ENCODE results near the gene FAM53B. TPM values are rescaled to one million over a fixed set of nuclear protein-coding genes. Genes with fewer than 3 reads are reported as not detected.

FAM53B gene
- total RNA-seq, 1 donor from 2014 or later = 38.1 TPM

DNA sequence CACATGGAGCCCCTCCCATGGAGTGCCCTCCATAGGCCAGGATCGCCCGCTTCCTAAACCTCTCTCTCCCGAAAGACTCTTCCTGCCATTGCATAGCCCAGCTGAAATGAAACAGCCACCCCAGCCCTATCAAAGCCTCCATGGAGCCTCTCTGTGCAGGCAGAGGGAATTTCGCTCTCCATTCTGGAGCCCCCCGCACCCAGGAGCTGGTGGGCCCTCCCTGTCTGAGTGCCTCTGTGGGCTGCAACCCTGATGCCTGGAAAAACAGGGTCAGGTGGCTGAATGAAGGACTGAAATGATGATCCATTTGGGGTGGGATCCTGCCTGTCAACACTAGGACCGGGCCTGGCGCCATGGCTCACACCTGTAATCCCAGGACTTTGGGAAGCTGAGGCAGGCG, 106.4 kb downstream of the FAM53B start:
- DNase-seq = no peak
- intact Hi-C loops (cut with DNase I) = no loop called here
- no peak for ATAC-seq (ENCODE audit: poor library complexity)

DNA sequence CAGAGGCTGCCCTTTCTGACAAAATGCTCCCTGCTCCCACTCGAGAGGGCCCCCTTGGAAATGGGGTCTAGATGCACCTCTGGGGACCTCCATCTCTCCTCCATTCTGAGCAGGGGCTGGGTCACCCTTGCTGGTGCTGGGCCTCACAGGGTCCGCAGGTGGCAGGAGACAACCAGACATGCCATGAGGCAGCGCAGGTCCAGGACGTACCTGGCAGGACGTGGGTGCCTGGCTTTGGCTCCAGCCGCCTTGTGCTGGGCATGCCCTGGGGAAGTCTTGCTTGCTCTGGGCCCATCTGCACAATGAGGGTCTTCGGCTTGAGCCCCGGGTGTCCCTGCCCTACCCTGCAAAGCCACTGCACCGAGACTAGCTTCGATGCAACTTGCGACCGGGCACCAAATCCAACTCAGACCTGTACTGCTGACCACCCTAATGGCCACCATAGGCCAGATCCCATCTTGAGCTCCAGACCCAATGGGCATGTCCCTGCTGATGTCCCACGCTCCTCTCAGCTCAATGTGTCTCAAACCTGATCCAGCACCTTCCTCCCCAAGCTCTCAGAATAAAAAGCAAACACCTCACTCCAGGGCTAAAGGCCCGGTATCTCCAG, 107.0 kb downstream of the FAM53B start:
- ATAC-seq (ENCODE audit: poor library complexity) (no peak), DNase-seq (no peak)
- intact Hi-C loops (cut with DNase I) = no loop called here

DNA sequence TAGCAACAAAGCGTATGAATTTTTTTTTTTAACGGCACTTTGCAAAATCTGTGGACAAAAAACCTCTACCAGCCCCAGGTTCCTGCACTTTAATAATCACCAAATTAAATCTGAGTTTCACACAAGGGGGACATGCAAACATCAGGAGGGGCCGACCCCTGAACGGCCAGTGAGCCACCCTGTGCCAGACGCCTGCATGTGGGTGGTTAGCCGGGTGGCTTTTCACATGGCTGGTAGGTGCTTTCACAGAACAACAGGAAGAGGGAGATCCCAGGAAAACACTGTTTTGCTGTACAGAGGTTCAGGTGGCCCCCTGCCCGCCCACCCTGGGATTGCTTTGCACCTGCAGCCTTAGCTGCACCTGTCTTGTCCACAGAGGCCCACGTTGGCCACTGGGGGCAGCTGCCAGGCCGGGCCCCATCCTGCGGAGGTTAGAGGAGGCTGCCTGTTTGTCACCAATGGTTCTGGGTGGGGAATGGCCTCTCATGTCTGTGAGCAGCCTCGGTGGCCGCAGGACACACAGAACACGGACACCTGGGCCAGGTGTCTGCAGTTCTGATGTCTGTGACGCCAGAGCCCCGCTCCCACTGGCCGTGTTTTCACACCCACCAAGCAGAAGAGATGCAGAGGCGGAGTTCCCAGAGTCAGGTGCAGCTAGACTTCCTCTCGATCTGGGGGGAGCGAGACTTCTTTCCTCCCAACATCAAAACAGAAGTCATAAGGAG, 107.7 kb downstream of the FAM53B start:
- DNase-seq (no peak), ATAC-seq (ENCODE audit: poor library complexity) (no peak)
- intact Hi-C loops (cut with DNase I) = no loop called here

DNA sequence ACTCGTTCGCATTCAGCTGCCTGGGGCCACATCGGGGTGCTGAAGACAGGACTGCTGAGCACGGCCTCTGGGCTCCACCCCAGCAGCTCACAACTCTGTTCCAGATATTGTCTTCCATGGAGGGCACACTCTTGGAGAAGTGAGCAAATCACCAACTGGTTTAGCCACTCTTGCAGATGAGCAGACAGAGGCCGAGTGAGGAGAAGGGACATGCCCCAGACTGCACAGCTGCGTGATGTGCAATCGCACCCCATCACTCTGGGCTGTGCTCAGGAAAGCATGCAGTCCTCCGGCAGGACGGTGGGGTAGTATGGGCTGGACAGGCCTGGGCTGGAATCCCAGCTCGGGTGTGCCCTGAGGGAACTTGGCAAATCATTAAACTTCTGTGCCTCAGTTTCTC, 111.6 kb downstream of the FAM53B start:
- no peak for ATAC-seq (ENCODE audit: poor library complexity)
- intact Hi-C loops (cut with DNase I) = loop anchor here (5.0 kb wide), 1 partner anchor 105 kb away; no protein-coding TSS in a partner anchor
- DNase-seq = no peak

DNA sequence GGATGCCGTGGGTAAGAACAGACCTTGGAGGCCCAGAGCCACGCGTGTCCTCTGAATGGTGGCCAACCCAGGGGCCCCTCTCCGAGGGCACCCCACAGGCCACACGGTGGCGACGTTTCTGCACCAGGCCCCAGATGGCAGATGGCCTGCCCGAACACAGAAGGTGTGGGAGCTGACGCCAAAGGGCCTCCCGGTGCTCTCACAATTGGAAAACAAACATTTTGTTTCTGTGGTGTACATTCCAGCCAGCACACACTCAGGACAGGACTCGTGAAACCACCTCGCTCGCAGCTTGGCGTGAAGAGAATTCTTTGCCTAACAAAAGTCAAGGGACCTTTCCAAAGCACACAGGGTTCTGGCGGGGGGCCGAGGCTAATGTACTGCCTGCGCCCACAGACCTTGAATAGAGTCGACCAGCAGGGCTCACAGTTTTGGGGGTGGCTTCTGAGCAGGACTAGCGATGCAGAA, 112.1 kb downstream of the FAM53B start:
- peak; percentile 71 for ATAC-seq (ENCODE audit: poor library complexity)
- intact Hi-C loops (cut with DNase I) = loop anchor here (5.0 kb wide), 1 partner anchor 105 kb away; no protein-coding TSS in a partner anchor
- DNase-seq = peak; percentile 74

DNA sequence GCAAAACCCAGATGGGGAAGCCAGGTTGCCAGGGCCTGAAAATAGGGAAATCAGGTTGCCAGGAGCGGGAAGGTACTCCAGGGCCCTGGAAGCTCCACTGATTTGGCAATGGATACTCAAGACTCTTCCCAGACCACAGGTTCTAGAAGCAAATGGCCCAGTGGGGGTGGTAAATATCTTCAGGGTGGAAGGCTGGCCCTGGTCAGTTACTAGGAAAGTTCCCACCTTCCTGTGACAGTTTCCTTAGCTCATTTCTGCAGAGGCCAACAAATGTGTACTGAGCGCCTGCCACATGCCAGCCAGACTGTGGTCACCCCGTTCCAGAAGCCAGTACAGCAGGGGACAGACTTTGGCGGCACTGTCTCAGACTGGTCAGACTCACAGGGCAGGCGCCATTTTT, 113.6 kb downstream of the FAM53B start:
- DNase-seq (no peak), ATAC-seq (ENCODE audit: poor library complexity) (no peak)
- intact Hi-C loops (cut with DNase I) = loop anchor here (5.0 kb wide), 1 partner anchor 107 kb away; no protein-coding TSS in a partner anchor

DNA sequence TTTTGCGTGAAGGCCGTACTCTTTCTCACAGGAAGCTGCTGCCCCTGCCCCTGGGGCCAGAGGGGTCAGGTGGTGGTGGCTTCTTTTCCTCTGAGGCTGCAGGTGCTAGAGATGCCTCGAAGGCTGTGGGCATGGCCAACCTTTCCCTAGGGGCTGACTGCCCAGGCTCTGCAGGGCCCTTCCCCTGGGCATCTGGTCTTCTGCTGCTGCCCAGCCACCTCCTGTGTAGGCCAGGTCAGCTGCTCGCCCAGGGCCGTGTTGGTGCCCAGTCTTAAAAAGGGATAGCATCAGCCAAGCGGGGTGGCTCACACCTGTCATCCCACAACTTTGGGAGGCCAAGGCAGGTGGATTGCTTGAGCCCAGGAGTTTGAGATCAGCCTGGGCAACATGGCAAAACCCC, 114.3 kb downstream of the FAM53B start:
- intact Hi-C loops (cut with DNase I) = loop anchor here (5.0 kb wide), 1 partner anchor 107 kb away; no protein-coding TSS in a partner anchor

DNA sequence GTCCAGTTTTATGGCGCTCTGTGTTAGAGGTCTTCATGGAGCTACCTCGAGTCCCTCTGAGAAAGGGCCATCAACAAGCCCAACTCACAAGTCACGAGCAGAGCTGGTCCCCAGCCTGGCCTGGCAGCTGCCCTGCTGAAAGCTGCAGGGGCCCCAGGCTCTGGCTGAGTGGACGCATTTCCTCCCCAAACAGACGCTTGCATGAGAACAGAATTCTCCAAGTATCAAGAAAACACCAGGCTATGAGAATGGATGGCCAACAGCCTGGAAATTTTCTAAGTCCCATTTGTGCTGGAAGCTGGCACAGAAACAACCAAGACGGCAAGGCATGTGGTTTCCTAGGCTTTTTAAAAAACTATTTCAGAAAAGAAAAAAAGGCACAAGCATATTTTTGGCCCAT, 114.8 kb downstream of the FAM53B start:
- DNase-seq (no peak), ATAC-seq (ENCODE audit: poor library complexity) (no peak)
- intact Hi-C loops (cut with DNase I) = no loop called here

More for the DNA sequence above, 114.3 kb downstream of the FAM53B start:
- no peak for DNase-seq
- ATAC-seq (ENCODE audit: poor library complexity) = no peak

DNA sequence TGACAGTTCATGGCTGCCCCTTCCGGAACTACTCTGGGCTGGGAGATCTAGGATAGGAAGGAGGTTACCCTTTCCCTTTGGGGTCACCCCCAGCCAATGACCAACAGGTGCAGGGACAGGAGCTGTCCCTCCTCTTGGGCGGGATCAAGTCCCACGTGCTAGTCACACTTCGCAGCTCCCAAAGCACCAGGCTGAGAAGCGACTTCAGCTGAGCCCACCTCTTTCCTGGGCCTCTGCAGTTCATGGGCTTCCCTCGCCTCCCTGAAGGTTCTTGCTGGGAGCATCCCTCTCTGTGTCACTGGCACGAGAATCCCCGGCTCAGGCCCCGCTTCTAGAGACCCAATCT, 115.5 kb downstream of the FAM53B start:
- ATAC-seq (ENCODE audit: poor library complexity) (no peak), DNase-seq (no peak)
- intact Hi-C loops (cut with DNase I) = no loop called here

DNA sequence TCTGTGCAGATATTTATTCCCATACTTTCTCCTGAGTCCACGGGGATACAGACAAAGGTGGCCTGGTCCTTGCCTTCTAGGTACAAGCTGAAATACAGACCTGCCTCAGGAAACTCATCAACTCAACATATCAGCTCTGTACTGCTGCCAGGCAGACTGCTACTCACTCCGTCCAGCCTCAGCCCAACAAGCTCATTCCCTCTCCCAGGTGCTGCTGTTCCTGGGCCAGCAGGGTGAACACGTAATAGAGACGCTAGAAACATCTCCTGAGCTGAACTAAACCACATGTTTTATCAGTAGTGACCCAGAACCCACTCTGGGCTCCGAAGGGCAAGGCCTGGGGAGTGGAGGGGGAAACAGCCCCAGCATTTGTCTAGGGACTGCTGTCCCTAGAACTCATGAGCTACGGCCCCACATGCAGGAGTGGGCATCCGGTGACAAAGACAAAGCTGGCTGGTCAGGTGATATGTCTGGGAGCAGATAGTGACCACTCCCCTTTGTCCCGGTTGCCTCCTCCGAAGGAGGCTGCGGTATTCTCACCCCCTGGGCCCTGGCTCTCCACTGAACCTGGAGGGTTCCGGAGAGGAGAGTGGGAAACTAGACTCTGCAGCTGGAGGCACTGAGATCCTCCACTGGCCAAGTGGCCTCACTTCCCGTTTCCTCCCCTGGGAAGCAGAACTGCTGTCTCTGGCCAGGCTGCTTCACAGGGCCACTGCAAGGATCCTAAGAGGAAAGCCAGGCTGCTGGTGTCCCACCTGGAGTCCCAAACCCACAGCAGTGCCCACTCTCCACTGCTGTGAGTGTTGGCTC, 116.1 kb downstream of the FAM53B start:
- intact Hi-C loops (cut with DNase I) = no loop called here
- DNase-seq (peak; percentile 67), ATAC-seq (ENCODE audit: poor library complexity) (peak; percentile 17)

DNA sequence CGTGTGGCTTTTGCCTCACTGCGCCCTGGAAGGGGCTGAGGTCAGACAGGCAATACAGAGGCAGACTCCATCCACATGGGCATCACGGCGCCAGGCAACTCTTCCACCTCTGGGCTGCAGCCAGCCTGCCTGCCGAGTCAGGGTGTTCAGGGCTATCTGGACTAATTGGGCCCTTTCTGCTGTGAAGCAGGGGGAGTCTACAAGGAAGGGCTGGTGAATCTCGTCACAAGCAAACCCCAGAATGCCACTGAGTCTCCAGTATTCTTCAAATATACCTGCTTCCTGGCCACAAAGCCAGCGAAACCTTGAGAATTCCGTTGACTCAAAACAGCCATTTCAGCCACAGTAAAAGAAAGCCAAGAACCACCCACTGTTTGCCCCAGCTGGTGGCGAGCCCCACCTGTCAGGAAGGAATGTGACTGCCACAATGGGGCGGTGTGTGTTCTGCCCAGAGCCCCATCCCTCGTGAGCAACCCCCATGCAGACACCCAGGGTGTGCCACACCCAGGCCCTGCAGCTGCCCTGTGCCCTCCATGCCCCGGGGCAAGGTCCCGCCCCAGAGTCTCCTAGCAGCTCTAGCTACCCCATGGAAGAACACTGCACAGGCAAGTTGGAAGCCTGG, 117.3 kb downstream of the FAM53B start:
- no peak for ATAC-seq (ENCODE audit: poor library complexity)
- intact Hi-C loops (cut with DNase I) = no loop called here
- DNase-seq = no peak

DNA sequence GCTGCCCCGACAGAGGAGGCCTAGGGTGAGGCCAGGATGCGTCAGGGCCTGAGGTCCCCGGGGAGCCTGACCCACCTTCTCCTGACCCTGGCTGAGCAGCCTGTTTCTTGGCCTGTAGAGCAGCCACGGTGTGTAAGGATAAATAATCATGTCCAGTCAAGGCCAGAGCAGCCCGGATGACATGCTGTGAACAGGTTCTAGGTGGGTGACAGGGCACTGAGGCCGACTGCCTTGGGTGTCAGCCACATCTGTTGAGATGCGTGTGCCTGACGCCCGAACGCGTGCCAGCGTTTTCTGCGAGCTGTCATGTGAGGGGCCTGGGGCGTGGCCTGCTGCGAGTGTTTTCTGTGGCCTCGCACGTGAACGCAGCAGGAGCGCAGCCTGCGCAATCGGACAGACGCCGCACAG, 118.3 kb downstream of the FAM53B start:
- peak; percentile 39 for ATAC-seq (ENCODE audit: poor library complexity)
- intact Hi-C loops (cut with DNase I) = no loop called here
- peak; percentile 79 for DNase-seq

DNA sequence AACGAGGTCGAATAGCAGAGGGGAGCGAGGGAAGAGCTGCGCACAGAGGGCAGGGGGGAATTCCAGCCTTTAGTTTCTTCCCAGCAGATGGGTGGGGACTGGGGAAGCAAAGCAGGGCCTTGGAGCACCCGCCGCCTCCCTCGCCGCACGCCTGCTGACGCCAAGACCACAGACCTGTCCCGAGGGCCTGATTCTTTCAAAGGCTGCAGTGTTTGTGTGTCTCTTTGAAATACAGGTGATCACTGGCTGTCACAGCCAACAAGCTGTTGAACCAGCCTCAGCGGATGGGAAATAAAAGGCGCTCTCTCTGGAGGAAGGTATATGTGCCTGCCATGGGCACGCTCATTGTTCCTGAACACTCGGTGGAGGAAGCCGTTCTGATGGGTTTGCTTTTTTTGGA, 119.3 kb downstream of the FAM53B start:
- intact Hi-C loops (cut with DNase I) = loop anchor here (5.0 kb wide), 1 partner anchor 83 kb away; no protein-coding TSS in a partner anchor
- ATAC-seq (ENCODE audit: poor library complexity) (no peak), DNase-seq (no peak)

DNA sequence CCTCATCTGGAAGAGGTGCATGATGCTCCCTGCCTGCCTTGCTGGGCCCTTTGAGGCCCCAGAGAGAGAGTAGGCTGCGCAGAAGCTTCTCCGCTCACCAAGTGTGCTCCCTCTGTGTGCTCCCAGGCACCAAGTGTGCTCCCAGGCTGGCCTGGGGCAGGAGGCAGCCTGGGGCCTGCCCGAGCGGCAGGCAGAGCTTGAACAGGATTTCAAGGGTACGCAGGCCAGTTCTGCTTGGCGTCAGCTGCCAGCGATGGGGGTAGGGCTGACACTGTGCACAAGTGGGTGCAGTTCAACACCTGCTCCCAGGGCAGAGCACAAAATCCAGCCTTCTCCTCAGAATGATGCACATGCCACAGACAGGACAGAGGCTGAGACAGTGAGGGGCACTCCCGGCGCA, 119.7 kb downstream of the FAM53B start:
- intact Hi-C loops (cut with DNase I) = loop anchor here (5.0 kb wide), 1 partner anchor 82 kb away; no protein-coding TSS in a partner anchor
- ATAC-seq (ENCODE audit: poor library complexity) (peak; percentile 33), DNase-seq (no peak)

DNA sequence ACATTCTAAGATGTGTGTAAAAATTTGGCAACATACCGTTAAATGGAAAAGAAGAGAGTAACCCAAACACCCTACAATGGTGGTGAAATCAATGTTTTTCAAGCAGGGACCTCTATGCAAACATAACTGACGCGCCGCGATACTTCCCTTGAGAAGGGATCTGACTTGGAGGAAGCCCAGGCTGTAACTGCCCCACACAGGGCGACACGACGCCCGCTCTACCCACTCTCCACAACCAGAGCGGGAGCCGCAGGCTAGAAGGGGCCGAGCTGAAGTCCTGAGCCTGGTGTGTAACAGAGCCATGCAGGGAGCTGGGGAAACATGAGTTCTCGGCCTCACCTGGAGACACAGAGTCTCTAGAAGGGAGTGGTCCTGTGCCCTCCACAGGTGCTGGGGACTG, 120.2 kb downstream of the FAM53B start:
- ATAC-seq (ENCODE audit: poor library complexity) (no peak), DNase-seq (no peak)
- intact Hi-C loops (cut with DNase I) = loop anchor here (5.0 kb wide), 1 partner anchor 82 kb away; no protein-coding TSS in a partner anchor

DNA sequence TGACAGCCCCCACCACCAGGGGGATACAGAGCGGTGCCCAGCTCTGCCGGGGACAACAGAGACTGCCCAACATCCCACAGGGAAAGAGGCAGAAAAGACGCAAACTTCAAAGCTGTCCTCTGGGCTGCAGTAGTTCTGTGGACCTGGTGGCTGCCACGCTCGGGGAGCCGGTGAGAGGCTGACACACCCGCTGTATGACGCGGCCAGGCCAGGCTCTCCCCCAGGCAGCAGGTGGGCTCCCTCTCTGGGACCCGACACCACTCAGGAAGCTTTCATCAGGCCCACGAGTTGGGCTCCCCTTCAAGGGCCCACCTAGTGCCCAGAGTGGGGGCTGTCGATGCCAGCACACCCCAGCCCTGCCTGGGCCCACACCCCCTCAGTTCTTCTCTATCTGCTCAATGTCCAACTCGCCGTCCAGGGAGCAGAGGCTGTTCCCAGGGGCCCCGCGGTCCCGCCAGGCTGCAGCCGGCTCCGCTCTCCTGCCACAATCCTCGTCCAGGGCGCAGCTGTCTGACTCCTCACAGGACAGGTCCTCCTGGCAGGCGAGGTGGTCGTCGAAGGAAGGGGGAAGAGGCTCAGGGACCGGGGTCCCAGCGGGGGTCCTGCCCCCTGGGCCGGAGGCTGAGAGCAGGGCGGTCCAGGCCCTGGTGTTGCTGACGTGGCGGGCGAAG, 121.2 kb downstream of the FAM53B start:
- intact Hi-C loops (cut with DNase I) = loop anchor here (5.0 kb wide), 1 partner anchor 81 kb away; no protein-coding TSS in a partner anchor
- no peak for ATAC-seq (ENCODE audit: poor library complexity)
- no peak for DNase-seq

DNA sequence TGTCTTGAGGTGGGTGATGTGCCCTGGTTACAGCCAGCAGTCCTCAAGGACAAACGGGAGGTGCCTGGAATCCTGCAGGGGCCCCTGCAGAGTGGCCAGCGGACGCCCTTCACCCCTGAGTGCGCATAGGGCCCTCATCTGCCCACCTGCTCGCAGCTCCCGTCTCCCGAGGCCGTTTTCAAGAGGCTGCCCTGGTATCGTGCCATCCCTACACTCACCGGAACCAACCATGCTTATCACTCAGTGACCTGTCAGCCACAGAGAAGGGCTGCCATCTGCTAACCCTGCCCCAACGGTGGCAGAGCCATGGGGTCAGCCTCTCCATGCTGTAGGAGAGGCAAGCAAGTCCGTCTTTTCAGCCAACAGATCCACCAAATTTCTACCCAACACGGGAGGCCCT, 122.0 kb downstream of the FAM53B start:
- DNase-seq = no peak
- ATAC-seq (ENCODE audit: poor library complexity) = peak; percentile 28
- intact Hi-C loops (cut with DNase I) = loop anchor here (5.0 kb wide), 1 partner anchor 80 kb away; no protein-coding TSS in a partner anchor

DNA sequence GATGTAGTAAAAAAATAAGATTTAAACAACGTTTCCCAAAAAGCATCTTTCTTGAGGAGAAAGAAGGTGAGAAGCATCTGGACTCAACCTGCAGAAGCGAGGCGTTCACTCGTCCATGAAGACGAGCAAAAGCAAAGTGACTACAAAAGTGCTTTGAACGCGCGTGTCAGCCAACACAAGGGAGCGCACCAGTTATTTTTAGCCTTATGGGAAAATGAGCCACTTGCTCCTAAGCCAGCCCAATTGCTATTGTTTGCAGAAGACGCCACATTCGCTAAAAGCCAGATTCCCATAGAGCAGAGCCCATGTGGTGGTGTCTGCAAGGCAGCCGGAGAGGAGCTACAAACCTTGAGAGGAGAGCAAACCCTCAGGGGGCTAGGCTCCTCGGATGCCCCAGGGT, 122.5 kb downstream of the FAM53B start:
- peak; percentile 32 for ATAC-seq (ENCODE audit: poor library complexity)
- DNase-seq = no peak
- intact Hi-C loops (cut with DNase I) = loop anchor here (5.0 kb wide), 1 partner anchor 79 kb away; no protein-coding TSS in a partner anchor

Measured in Right ventricle myocardium superior (tissue), 1 donor.